Suprapubic skin (tissue), 4 donors: ENCODE results near the gene TP53TG3D. TPM values are rescaled to one million over a fixed set of nuclear protein-coding genes. Genes with fewer than 3 reads are reported as not detected.
"Not testable (repeated sequence)": the region's sequence is repeated elsewhere in the genome, so short reads cannot be mapped to it uniquely, and the experiment has no call there.

Experiments used
- DNase-seq, 2 donors: peaks; one replicate each; pipeline ENCODE4 v3.0.0-alpha.2; 2019; ENCODE audit warnings: low spot score in 2 of 2
- H3K27ac ChIP-seq: fragments of 200-600 bp; sonication (generic); one replicate; pipeline ENCODE4 v1.5.1; 2019
- H3K27me3 ChIP-seq: fragments of 200-600 bp; sonication (generic); one replicate; pipeline ENCODE4 v1.5.1; 2019
- H3K36me3 ChIP-seq: fragments of 200-600 bp; sonication (generic); one replicate; pipeline ENCODE4 v1.5.1; 2019
- H3K4me1 ChIP-seq: fragments of 200-600 bp; sonication (generic); one replicate; pipeline ENCODE4 v1.5.1; 2019
- H3K4me3 ChIP-seq: fragments of 200-600 bp; sonication (generic); one replicate; pipeline ENCODE4 v1.5.1; 2019; ENCODE audit warnings: mild to moderate bottlenecking
- H3K9me3 ChIP-seq: fragments of 200-600 bp; sonication (generic); one replicate; pipeline ENCODE4 v1.5.1; 2019
- WGBS: methylation state at CpG from one replicate; pipeline ENCODE4 v1.1.5; 2018; 5-methylcytosine and 5-hydroxymethylcytosine counted together
- total RNA-seq, 4 donors: library from RNA; depleted of rRNA; stranded (reverse); fragments of >200 nt; gene quantifications; one replicate each; pipeline ENCODE4 v1.1.0, GENCODE V29; 2016

Gene TP53TG3D
- total RNA-seq = 1 to 10 TPM in 1 of 4 donors, not detected in 3; 1.3 TPM

GRCh38 chr16:32252986-32253385, at the start of gene TP53TG3D:
TP53TG3D (plus strand) TSS chr16:32253286; CDS start chr16:32253354, 68 bp downstream.
- H3K27me3 ChIP-seq, H3K4me3 ChIP-seq, H3K4me1 ChIP-seq, H3K9me3 ChIP-seq, H3K27ac ChIP-seq, H3K36me3 ChIP-seq, DNase-seq: not testable (repeated sequence)
- WGBS = no CpG with 5 or more reads among the region's 26 CpGs

GRCh38 chr16:32253507-32253906, 421 bp downstream of the TP53TG3D start:
- not testable (repeated sequence) for H3K36me3 ChIP-seq, H3K9me3 ChIP-seq, H3K4me3 ChIP-seq, H3K4me1 ChIP-seq, H3K27ac ChIP-seq, H3K27me3 ChIP-seq, DNase-seq
- no CpG with 5 or more reads among the region's 20 CpGs for WGBS

GRCh38 chr16:32261526-32261925, 8.4 kb downstream of the TP53TG3D start:
- not testable (repeated sequence) for DNase-seq, H3K4me1 ChIP-seq, H3K4me3 ChIP-seq, H3K27ac ChIP-seq, H3K27me3 ChIP-seq, H3K36me3 ChIP-seq, H3K9me3 ChIP-seq
- WGBS = no CpG with 5 or more reads among the region's 5 CpGs

GRCh38 chr16:32263552-32263951, 10.5 kb downstream of the TP53TG3D start:
- not testable (repeated sequence) for H3K27ac ChIP-seq, H3K36me3 ChIP-seq, H3K27me3 ChIP-seq, H3K4me3 ChIP-seq, H3K9me3 ChIP-seq, H3K4me1 ChIP-seq
- WGBS = no CpG with 5 or more reads among the region's 10 CpGs
- peak in 1 of 2 donors; percentile 26 for DNase-seq

GRCh38 chr16:32281910-32282309, 28.8 kb downstream of the TP53TG3D start:
- not testable (repeated sequence) for H3K36me3 ChIP-seq, H3K4me3 ChIP-seq, DNase-seq, H3K9me3 ChIP-seq, H3K27me3 ChIP-seq, H3K4me1 ChIP-seq, H3K27ac ChIP-seq
- WGBS = 44% methylated on average over 1 of the region's 1 CpG

GRCh38 chr16:32283024-32283423, 29.9 kb downstream of the TP53TG3D start:
- not testable (repeated sequence) for H3K27ac ChIP-seq, H3K9me3 ChIP-seq, H3K4me3 ChIP-seq, H3K36me3 ChIP-seq, H3K4me1 ChIP-seq, H3K27me3 ChIP-seq, DNase-seq

GRCh38 chr16:32283917-32284495, 30.9 kb downstream of the TP53TG3D start:
- H3K9me3 ChIP-seq, H3K4me1 ChIP-seq, H3K4me3 ChIP-seq, DNase-seq, H3K27ac ChIP-seq, H3K36me3 ChIP-seq, H3K27me3 ChIP-seq: not testable (repeated sequence)
- 84% methylated on average over 5 of the region's 5 CpGs for WGBS

- not testable (repeated sequence) for H3K4me1 ChIP-seq, H3K9me3 ChIP-seq, H3K27me3 ChIP-seq, H3K4me3 ChIP-seq, H3K36me3 ChIP-seq, H3K27ac ChIP-seq
- 46% methylated on average over 2 of the region's 3 CpGs for WGBS
- peak; percentile 62 to 72 for DNase-seq
Observed at GRCh38 chr16:32284800-32285796, 32.0 kb downstream of the TP53TG3D start.

GRCh38 chr16:32286193-32286592, 33.1 kb downstream of the TP53TG3D start:
- peak; percentile 30 to 32 for DNase-seq
- H3K27me3 ChIP-seq, H3K4me1 ChIP-seq, H3K4me3 ChIP-seq, H3K27ac ChIP-seq, H3K36me3 ChIP-seq, H3K9me3 ChIP-seq: not testable (repeated sequence)
- no CpG with 5 or more reads among the region's 15 CpGs for WGBS

GRCh38 chr16:32287743-32288142, 34.7 kb downstream of the TP53TG3D start:
- DNase-seq = peak in 1 of 2 donors; percentile 29
- WGBS = 81% methylated on average over 4 of the region's 15 CpGs
- not testable (repeated sequence) for H3K4me3 ChIP-seq, H3K27ac ChIP-seq, H3K27me3 ChIP-seq, H3K9me3 ChIP-seq, H3K4me1 ChIP-seq, H3K36me3 ChIP-seq

- not testable (repeated sequence) for H3K27me3 ChIP-seq, H3K9me3 ChIP-seq, H3K27ac ChIP-seq, H3K4me1 ChIP-seq, H3K36me3 ChIP-seq, H3K4me3 ChIP-seq
- peak; percentile 22 to 38 for DNase-seq
- no CpG with 5 or more reads among the region's 16 CpGs for WGBS
Observed at GRCh38 chr16:32289197-32289596, 36.1 kb downstream of the TP53TG3D start.

- not testable (repeated sequence) for H3K27me3 ChIP-seq, H3K36me3 ChIP-seq, H3K4me1 ChIP-seq, DNase-seq, H3K4me3 ChIP-seq, H3K27ac ChIP-seq, H3K9me3 ChIP-seq
- WGBS = no CpG with 5 or more reads among the region's 4 CpGs
Observed at GRCh38 chr16:32302776-32303175, 49.7 kb downstream of the TP53TG3D start.
